Dendritic cell treated with granulocyte-macrophage colony-stimulating factor and Interleukin-4, amounts not matched to agents 40 ng/mL and 50 ng/mL, for 4 days (primary cell): ENCODE data around the gene MTLN.

Experiments
- H3K27ac Mint-ChIP-seq: one replicate; pipeline ENCODE4 v1.8.0; 2022; ENCODE audit warnings: mild to moderate bottlenecking, mixed read lengths
- H3K27me3 Mint-ChIP-seq: one replicate; pipeline ENCODE4 v1.8.0; 2022; ENCODE audit warnings: mild to moderate bottlenecking, mixed read lengths
- H3K36me3 Mint-ChIP-seq: one replicate; pipeline ENCODE4 v1.8.0; 2022; ENCODE audit warnings: low read depth, mixed read lengths
- H3K4me1 Mint-ChIP-seq: one replicate; pipeline ENCODE4 v1.8.0; 2022; ENCODE audit warnings: low read depth, mixed read lengths
- H3K4me3 Mint-ChIP-seq: one replicate; pipeline ENCODE4 v1.8.0; 2022; ENCODE audit warnings: mild to moderate bottlenecking, moderate library complexity, mixed read lengths
- H3K9me3 Mint-ChIP-seq: one replicate; pipeline ENCODE4 v1.8.0; 2022; ENCODE audit warnings: mixed read lengths
- intact Hi-C: fragments of 100-400 bp; cut with micrococcal nuclease; formaldehyde crosslinking; loops from one replicate; pipeline ENCODE4 v1.15.0; 2022

Gene MTLN

GRCh38 chr2:110167326-110168000 lies 44.9 kb downstream of the MTLN start:
- no peak overlapping the region for H3K4me3 Mint-ChIP-seq
- H3K9me3 Mint-ChIP-seq = no peaks in the 10 kb centered on the region
- intact Hi-C loops = no loop called here
- no peak overlapping the region for H3K27ac Mint-ChIP-seq
- no peaks in the 10 kb centered on the region for H3K36me3 Mint-ChIP-seq
- peaks cover 4% of the 10 kb centered on the region for H3K27me3 Mint-ChIP-seq
- no peaks in the 10 kb centered on the region for H3K4me1 Mint-ChIP-seq

- intact Hi-C loops = no loop called here
- no peaks in the 10 kb centered on the region for H3K4me1 Mint-ChIP-seq
- H3K36me3 Mint-ChIP-seq = no peaks in the 10 kb centered on the region
- H3K4me3 Mint-ChIP-seq = no peak overlapping the region
- no peaks in the 10 kb centered on the region for H3K9me3 Mint-ChIP-seq
- peaks cover 4% of the 10 kb centered on the region for H3K27me3 Mint-ChIP-seq
- H3K27ac Mint-ChIP-seq = no peak overlapping the region
Observed at GRCh38 chr2:110166266-110166665, 46.1 kb downstream of the MTLN start.
